PC-3 (cell line): ENCODE results near the gene PIN4. TPM values are rescaled to one million over a fixed set of nuclear protein-coding genes. Genes with fewer than 3 reads are reported as not detected.

Experiments
- ATAC-seq: fragments of 200-7000 bp; cut with Tn5 transposase; 2 replicates; pipeline ENCODE4 v1.9.1; 2020; ENCODE audit warnings: mild to moderate bottlenecking, moderate library complexity
- BruUV-seq: library from RNA; stranded (reverse); fragments of 400-500 nt; replicated peaks from 2 replicates; lab custom pipeline; 2021; lab: Mats Ljungman, UMichigan
- CTCF ChIA-PET: fragments of 300-600 bp; sonication (Branson Sonifier 250); formaldehyde crosslinking; loops from one replicate; lab custom pipeline; 2022; ENCODE audit warnings: antibody characterized with exemption; lab: Charles Lee
- POLR2A ChIA-PET: fragments of 300-600 bp; sonication (Branson Sonifier 250); formaldehyde crosslinking; loops from one replicate; lab custom pipeline; 2022; ENCODE audit warnings: antibody characterized with exemption; ENCODE audit not compliant: unreplicated experiment; lab: Charles Lee
- DNase-seq: peaks from one replicate; pipeline ENCODE4 v3.0.0-alpha.2; 2015
- H2AFZ ChIP-seq: fragments of 300-600 bp; sonication (generic); 2 replicates; pipeline ENCODE4 v1.6.0; 2016; ENCODE audit warnings: antibody characterized with exemption, low read length
- H3F3A ChIP-seq: fragments of 300-600 bp; sonication (generic); one replicate; pipeline ENCODE4 v1.6.0; 2017; ENCODE audit warnings: antibody characterized with exemption, low read length, control low read depth, mild to moderate bottlenecking; ENCODE audit not compliant: unreplicated experiment
- H3K27ac ChIP-seq: fragments of 300-600 bp; sonication (generic); 2 replicates; pipeline ENCODE4 v1.5.1; 2016; ENCODE audit warnings: mild to moderate bottlenecking, low read length
- H3K27me3 ChIP-seq: fragments of 300-600 bp; sonication (generic); 2 replicates; pipeline ENCODE4 v1.6.1; 2016; ENCODE audit warnings: low read length, mixed read lengths
- H3K36me3 ChIP-seq: fragments of 300-600 bp; sonication (generic); 2 replicates; pipeline ENCODE4 v1.6.1; 2016; ENCODE audit warnings: low read depth, mixed run types, low read length, mixed read lengths
- H3K4me1 ChIP-seq: fragments of 300-600 bp; sonication (generic); 2 replicates; pipeline ENCODE4 v1.5.1; 2016; ENCODE audit warnings: low read length; ENCODE audit not compliant: insufficient read depth
- H3K4me2 ChIP-seq: fragments of 300-600 bp; sonication (generic); 2 replicates; pipeline ENCODE4 v1.6.0; 2016; ENCODE audit warnings: low read length
- H3K4me3 ChIP-seq: fragments of 300-600 bp; sonication (generic); 2 replicates; pipeline ENCODE4 v1.5.1; 2016; ENCODE audit warnings: mild to moderate bottlenecking, low read length, mixed read lengths
- H3K79me2 ChIP-seq: fragments of 300-600 bp; sonication (generic); 2 replicates; pipeline ENCODE4 v1.6.1; 2017; ENCODE audit warnings: low read length, mixed read lengths
- H3K9ac ChIP-seq: fragments of 300-600 bp; sonication (generic); 2 replicates; pipeline ENCODE4 v1.6.0; 2016; ENCODE audit warnings: mild to moderate bottlenecking, low read length
- H3K9me2 ChIP-seq: fragments of 300-600 bp; sonication (generic); replicated peaks from 2 replicates; pipeline ENCODE4 v1.6.1; 2016; ENCODE audit warnings: mixed run types, low read length, mixed read lengths
- H3K9me3 ChIP-seq: fragments of 300-600 bp; sonication (generic); 2 replicates; pipeline ENCODE4 v1.6.1; 2016; ENCODE audit warnings: low read length, mixed read lengths
- H4K20me1 ChIP-seq: fragments of 300-600 bp; sonication (generic); 2 replicates; pipeline ENCODE4 v1.6.1; 2016; ENCODE audit warnings: low read length, mixed read lengths
- CTCF ChIP-seq: fragments of 300-600 bp; sonication (generic); conservative IDR thresholded peaks from 2 replicates; pipeline ENCODE4 v1.5.1; 2017; ENCODE audit warnings: antibody characterized with exemption, low read depth, mild to moderate bottlenecking, low read length
- EZH2 ChIP-seq: fragments of 300-600 bp; sonication (generic); IDR thresholded peaks from one replicate; pipeline ENCODE4 v1.6.1; 2017; ENCODE audit warnings: antibody characterized with exemption, mild to moderate bottlenecking, low read length; ENCODE audit not compliant: unreplicated experiment
- EZH2phosphoT487 ChIP-seq: fragments of 300-600 bp; sonication (generic); IDR thresholded peaks from 2 replicates; pipeline ENCODE4 v1.6.1; 2018; ENCODE audit warnings: mild to moderate bottlenecking, antibody characterized with exemption, low read length, borderline replicate concordance
- intact Hi-C: fragments of 100-400 bp; cut with micrococcal nuclease; formaldehyde crosslinking; loops from 2 replicates; pipeline ENCODE4 v1.9.0; 2023
- total RNA-seq: library from RNA; depleted of rRNA; stranded (reverse); fragments of >200 nt; gene quantifications from 2 replicates; pipeline ENCODE4 v1.2.3, GENCODE V29; 2014

Gene PIN4
- total RNA-seq, 1 experiment from 2014 or later = 30.0 TPM

- Histone ChIP-seq H3F3A (no peaks in the 10 kb centered on the region), H3K4me3 (no peak overlapping the region), H3K27me3 (no peaks in the 10 kb centered on the region), H3K9ac (no peak overlapping the region), H3K9me3 (no peaks in the 10 kb centered on the region), H3K36me3 (no peaks in the 10 kb centered on the region), H2AFZ (no peak overlapping the region), H3K79me2 (no peaks in the 10 kb centered on the region), H3K4me1 (peaks cover 5% of the 10 kb centered on the region), H3K4me2 (no peak overlapping the region), H3K27ac (no peak overlapping the region), H3K9me2 (no peaks in the 10 kb centered on the region), H4K20me1 (no peaks in the 10 kb centered on the region)
- no peak for TF ChIP-seq EZH2
- no peak for TF ChIP-seq EZH2phosphoT487
- no peak for TF ChIP-seq CTCF
- no TSS peak for BruUV-seq
- CTCF ChIA-PET = interaction anchor here (0.8 kb wide), 1 partner anchor 55 kb away, joined by 3 read pairs; no protein-coding TSS in a partner anchor
- ATAC-seq = no peak
- DNase-seq = no peak
- intact Hi-C loops = no loop called here
- POLR2A ChIA-PET = no interaction called here
These were observed 35.0 kb upstream of the PIN4 start for GRCh38 chrX:72146527-72146926.

GRCh38 chrX:72158773-72159172 is 22.8 kb upstream of the PIN4 start:
- ChIA-PET POLR2A (no interaction called here), CTCF (no interaction called here)
- H3K27me3 ChIP-seq = no peaks in the 10 kb centered on the region
- no peak for DNase-seq
- intact Hi-C loops = no loop called here
- H3K4me3 ChIP-seq = no peak overlapping the region
- no peaks in the 10 kb centered on the region for H4K20me1 ChIP-seq
- H3K9ac ChIP-seq = no peak overlapping the region
- no peaks in the 10 kb centered on the region for H3K4me1 ChIP-seq
- H3K27ac ChIP-seq = no peak overlapping the region
- no peak overlapping the region for H2AFZ ChIP-seq
- no peaks in the 10 kb centered on the region for H3K9me3 ChIP-seq
- ATAC-seq = no peak
- H3K4me2 ChIP-seq = no peak overlapping the region
- no peak for TF ChIP-seq EZH2
- no peak for TF ChIP-seq CTCF
- TF ChIP-seq EZH2phosphoT487 = no peak
- no TSS peak for BruUV-seq
- no peaks in the 10 kb centered on the region for H3K9me2 ChIP-seq
- H3K79me2 ChIP-seq = no peaks in the 10 kb centered on the region
- no peaks in the 10 kb centered on the region for H3F3A ChIP-seq
- no peaks in the 10 kb centered on the region for H3K36me3 ChIP-seq

- Histone ChIP-seq H3K4me3 (no peak overlapping the region), H3K9me2 (no peaks in the 10 kb centered on the region), H3K4me2 (no peak overlapping the region), H3K27me3 (no peaks in the 10 kb centered on the region), H3K9ac (no peak overlapping the region), H3K27ac (no peak overlapping the region), H2AFZ (no peak overlapping the region), H4K20me1 (no peaks in the 10 kb centered on the region), H3F3A (no peaks in the 10 kb centered on the region), H3K9me3 (no peaks in the 10 kb centered on the region), H3K36me3 (no peaks in the 10 kb centered on the region), H3K4me1 (no peaks in the 10 kb centered on the region), H3K79me2 (no peaks in the 10 kb centered on the region)
- TF ChIP-seq EZH2 (no peak), EZH2phosphoT487 (no peak), CTCF (no peak)
- no TSS peak for BruUV-seq
- DNase-seq (no peak), ATAC-seq (no peak)
- ChIA-PET CTCF (no interaction called here), POLR2A (no interaction called here)
- intact Hi-C loops = no loop called here
These were observed 21.8 kb upstream of the PIN4 start for GRCh38 chrX:72159769-72160168.
